HCT116 (cell line): ENCODE data around the gene EFS. TPM values are rescaled to one million over a fixed set of nuclear protein-coding genes. Genes with fewer than 3 reads are reported as not detected.

ENCODE experiments used
- ATAC-seq: fragments of 200-7000 bp; cut with Tn5 transposase; 2 replicates; pipeline ENCODE4 v1.9.1; 2020; ENCODE audit warnings: mild to moderate bottlenecking, moderate library complexity
- BruUV-seq: library from RNA; stranded (reverse); fragments of 400-500 nt; replicated peaks from 2 replicates; lab custom pipeline; 2021; lab: Mats Ljungman, UMichigan
- CTCF ChIA-PET: fragments of 300-600 bp; sonication (Branson Sonifier 250); formaldehyde crosslinking; loops from one replicate; lab custom pipeline; 2021; ENCODE audit warnings: antibody characterized with exemption; lab: Charles Lee
- POLR2A ChIA-PET: fragments of 300-600, 350-600 bp; sonication (Branson Sonifier 250); formaldehyde crosslinking; loops from one replicate; lab custom pipeline; 2021; ENCODE audit warnings: antibody characterized with exemption; lab: Charles Lee
- RAD21 ChIA-PET, 2 experiments: fragments of 300-600 bp; sonication (Branson Sonifier 250); formaldehyde crosslinking; loops; one replicate each; lab custom pipeline; 2023; ENCODE audit warnings: low total read pairs in 2 of 2; ENCODE audit not compliant: uncharacterized antibody in 2 of 2, unreplicated experiment in 2 of 2, low non-redundant PET in 1 of 2; lab: Charles Lee
- DNase-seq: peaks from one replicate; pipeline ENCODE4 v3.0.0-alpha.2; 2010; ENCODE audit warnings: low read depth, low spot score
- H2AFZ ChIP-seq: fragments of 200-600 bp; shearing (Covaris generic), sonication (generic); 2 replicates; pipeline ENCODE4 v1.6.1; 2017; ENCODE audit warnings: low read depth, mixed run types, mixed read lengths, antibody characterized with exemption, low read length; ENCODE audit not compliant: poor library complexity, severe bottlenecking
- H3K27ac ChIP-seq: 2 replicates; pipeline ENCODE4 v1.5.1; 2012; ENCODE audit warnings: low read depth, low read length
- H3K27me3 ChIP-seq: fragments of 200-600 bp; sonication (generic); 2 replicates; pipeline ENCODE4 v1.6.1; 2016; ENCODE audit warnings: mixed run types, low read length, mixed read lengths; ENCODE audit not compliant: insufficient read depth
- H3K36me3 ChIP-seq, 2 experiments: fragments of 200-500 bp in 1 of 2; fragments of 200-600 bp in 1 of 2; sonication (Bioruptor generic) in 1 of 2; sonication (generic) in 1 of 2; 2 replicates each; pipeline versions ENCODE4 v1.5.1 to v1.6.1; 2014 to 2016; ENCODE audit warnings: low read length in 2 of 2, inconsistent platforms in 1 of 2, mixed read lengths in 1 of 2, mixed run types in 1 of 2; ENCODE audit not compliant: insufficient read depth in 2 of 2, control insufficient read depth in 1 of 2
- H3K4me1 ChIP-seq, 2 experiments: fragments of 200-600 bp in 1 of 2; sonication (generic) in 1 of 2; 2 replicates each; pipeline versions ENCODE4 v1.5.1 to v1.6.1; 2012 to 2017; ENCODE audit warnings: low read length in 2 of 2, inconsistent platforms in 1 of 2, mild to moderate bottlenecking in 1 of 2, mixed read lengths in 1 of 2, mixed run types in 1 of 2, moderate library complexity in 1 of 2; ENCODE audit not compliant: insufficient read depth in 2 of 2, control insufficient read depth in 1 of 2
- H3K4me2 ChIP-seq: fragments of 200-600 bp; sonication (generic); 2 replicates; pipeline ENCODE4 v1.6.1; 2017; ENCODE audit warnings: mixed run types, low read length, mixed read lengths
- H3K4me3 ChIP-seq, 2 experiments: fragments of 200-600 bp in 1 of 2; sonication (generic) in 1 of 2; replicated peaks in 1 of 2; 2 replicates each; pipeline ENCODE4 v1.5.1; 2011 to 2016; ENCODE audit warnings: low read length in 2 of 2, control low read depth in 1 of 2, low read depth in 1 of 2, mild to moderate bottlenecking in 1 of 2, mixed read lengths in 1 of 2, mixed run types in 1 of 2
- H3K79me2 ChIP-seq: fragments of 200-600 bp; sonication (generic); 2 replicates; pipeline ENCODE4 v1.6.1; 2017; ENCODE audit warnings: mild to moderate bottlenecking, mixed run types, low read length, moderate library complexity, mixed read lengths; ENCODE audit not compliant: insufficient read depth
- H3K9ac ChIP-seq: fragments of 200-600 bp; sonication (generic); 2 replicates; pipeline ENCODE4 v1.6.1; 2016; ENCODE audit warnings: low read length, mixed read lengths
- H3K9me2 ChIP-seq: fragments of 200-600 bp; sonication (generic), shearing (Covaris generic); 2 replicates; pipeline ENCODE4 v1.6.1; 2017; ENCODE audit warnings: mixed run types, mild to moderate bottlenecking, moderate library complexity; ENCODE audit not compliant: insufficient read depth
- H3K9me3 ChIP-seq, 2 experiments: fragments of 200-500 bp in 1 of 2; fragments of 200-600 bp in 1 of 2; sonication (Bioruptor generic) in 1 of 2; sonication (generic) in 1 of 2; 2 replicates each; pipeline ENCODE4 v1.6.1; 2014 to 2017; ENCODE audit warnings: low read length in 2 of 2, mixed read lengths in 2 of 2, inconsistent platforms in 1 of 2, low read depth in 1 of 2, mild to moderate bottlenecking in 1 of 2, mixed run types in 1 of 2, moderate library complexity in 1 of 2; ENCODE audit not compliant: control insufficient read depth in 1 of 2, insufficient read depth in 1 of 2
- H4K20me1 ChIP-seq: fragments of 200-600 bp; sonication (generic), shearing (Covaris generic); 2 replicates; pipeline ENCODE4 v1.6.1; 2017; ENCODE audit warnings: mixed run types, mild to moderate bottlenecking, moderate library complexity; ENCODE audit not compliant: insufficient read depth
- CEBPB ChIP-seq: IDR thresholded peaks from 2 replicates; pipeline ENCODE4 v1.6.1; 2012; ENCODE audit warnings: low read depth
- ELF1 ChIP-seq: IDR thresholded peaks from 2 replicates; pipeline ENCODE4 v1.6.1; 2012; ENCODE audit warnings: low read depth, borderline replicate concordance
- EZH2phosphoT487 ChIP-seq: fragments of 200-600 bp; IDR thresholded peaks from 2 replicates; pipeline ENCODE4 v1.6.1; 2018; ENCODE audit warnings: antibody characterized with exemption, borderline replicate concordance
- POLR2AphosphoS5 ChIP-seq: IDR thresholded peaks from 2 replicates; pipeline ENCODE4 v1.6.1; 2011; ENCODE audit warnings: mild to moderate bottlenecking, low read depth, low read length, moderate library complexity
- REST ChIP-seq: IDR thresholded peaks from 2 replicates; pipeline ENCODE4 v1.6.1; 2012; ENCODE audit warnings: low read depth
- SIN3A ChIP-seq: IDR thresholded peaks from 2 replicates; pipeline ENCODE4 v1.6.1; 2012; ENCODE audit warnings: low read depth
- TCF7L2 ChIP-seq: IDR thresholded peaks from 2 replicates; pipeline ENCODE4 v1.7.0; 2011; ENCODE audit warnings: borderline replicate concordance, inconsistent platforms; ENCODE audit not compliant: insufficient read depth, insufficient read length; ENCODE audit errors: extremely low read depth
- YY1 ChIP-seq: IDR thresholded peaks from 2 replicates; pipeline ENCODE4 v1.6.1; 2011; ENCODE audit warnings: low read length, low read depth, moderate library complexity, mild to moderate bottlenecking; ENCODE audit not compliant: insufficient replicate concordance; ENCODE audit errors: extremely low read depth
- ZNF274 ChIP-seq: fragments of 200-500 bp; sonication (Bioruptor generic); IDR thresholded peaks from 2 replicates; pipeline ENCODE4 v1.6.1; 2014; ENCODE audit warnings: mild to moderate bottlenecking, low read depth, low read length, inconsistent platforms
- intact Hi-C: fragments of 100-400 bp; cut with micrococcal nuclease; formaldehyde crosslinking; loops from 2 replicates; pipeline ENCODE4 v1.10.0; 2022
- total RNA-seq: library from RNA; stranded (reverse); gene quantifications from one replicate; pipeline ENCODE4 v1.2.1, GENCODE V29; 2021; ENCODE audit not compliant: unreplicated experiment
- TF ChIP-seq, protein P1 (sequence below): IDR thresholded peaks from 2 replicates; pipeline ENCODE4 v1.6.1; 2012

EFS gene
- total RNA-seq, 1 experiment from 2014 or later = 0.10 TPM

- DNase-seq = no peak
- no peaks in the 10 kb centered on the region for H3K9me2 ChIP-seq
- no peaks in the 10 kb centered on the region for H3K36me3 ChIP-seq
- ChIA-PET CTCF (no interaction called here), POLR2A (no interaction called here), RAD21 (no interaction called here)
- H3K9ac ChIP-seq = no peak overlapping the region
- no peak overlapping the region for H3K4me2 ChIP-seq
- H3K9me3 ChIP-seq = no peaks in the 10 kb centered on the region
- H3K4me3 ChIP-seq = no peak overlapping the region
- H4K20me1 ChIP-seq = no peaks in the 10 kb centered on the region
- BruUV-seq = no TSS peak
- no peak overlapping the region for H3K27ac ChIP-seq
- no peaks in the 10 kb centered on the region for H3K4me1 ChIP-seq
- ATAC-seq = no peak
- intact Hi-C loops = no loop called here
- H3K79me2 ChIP-seq = no peaks in the 10 kb centered on the region
- TF ChIP-seq POLR2AphosphoS5 = no peak
- no peak for TF ChIP-seq REST
- no peak for TF ChIP-seq YY1
- no peak for TF ChIP-seq ZNF274
- TF ChIP-seq, protein P1, sequence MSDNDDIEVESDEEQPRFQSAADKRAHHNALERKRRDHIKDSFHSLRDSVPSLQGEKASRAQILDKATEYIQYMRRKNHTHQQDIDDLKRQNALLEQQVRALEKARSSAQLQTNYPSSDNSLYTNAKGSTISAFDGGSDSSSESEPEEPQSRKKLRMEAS = no peak
- TF ChIP-seq CEBPB = no peak
- no peak for TF ChIP-seq SIN3A
- TF ChIP-seq ELF1 = no peak
- no peak for TF ChIP-seq EZH2phosphoT487
- TF ChIP-seq TCF7L2 = no peak
- H2AFZ ChIP-seq = no peak overlapping the region
- 0 out of 2 replicates have a peak, but pooled peaks cover 6% of the 10 kb centered on the region for H3K27me3 ChIP-seq
These were observed 12.9 kb upstream of the EFS start for GRCh38 chr14:23377573-23378563.
